ENCODE data around the gene RELT.

DNA sequence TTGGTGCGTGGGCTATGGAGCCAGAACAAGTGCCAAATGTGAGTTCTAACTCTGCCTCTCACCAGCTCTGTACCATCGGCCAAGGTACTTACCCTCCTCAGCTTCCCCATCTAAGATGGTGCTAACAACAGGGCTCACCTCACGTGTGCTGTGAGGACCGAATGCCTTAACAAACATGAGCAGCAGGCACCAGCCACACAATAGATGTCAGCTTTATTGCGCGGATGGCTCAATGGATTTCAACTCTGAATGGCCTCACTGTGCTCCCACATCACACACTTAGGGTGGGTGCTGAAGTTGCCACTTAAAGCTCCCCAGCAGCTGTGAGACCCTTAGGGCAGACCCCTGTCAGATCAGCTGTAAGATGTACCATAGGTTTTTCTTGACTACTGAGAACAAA, 24.1 kb downstream of the RELT start:
- TF ChIP-seq, protein P1, sequence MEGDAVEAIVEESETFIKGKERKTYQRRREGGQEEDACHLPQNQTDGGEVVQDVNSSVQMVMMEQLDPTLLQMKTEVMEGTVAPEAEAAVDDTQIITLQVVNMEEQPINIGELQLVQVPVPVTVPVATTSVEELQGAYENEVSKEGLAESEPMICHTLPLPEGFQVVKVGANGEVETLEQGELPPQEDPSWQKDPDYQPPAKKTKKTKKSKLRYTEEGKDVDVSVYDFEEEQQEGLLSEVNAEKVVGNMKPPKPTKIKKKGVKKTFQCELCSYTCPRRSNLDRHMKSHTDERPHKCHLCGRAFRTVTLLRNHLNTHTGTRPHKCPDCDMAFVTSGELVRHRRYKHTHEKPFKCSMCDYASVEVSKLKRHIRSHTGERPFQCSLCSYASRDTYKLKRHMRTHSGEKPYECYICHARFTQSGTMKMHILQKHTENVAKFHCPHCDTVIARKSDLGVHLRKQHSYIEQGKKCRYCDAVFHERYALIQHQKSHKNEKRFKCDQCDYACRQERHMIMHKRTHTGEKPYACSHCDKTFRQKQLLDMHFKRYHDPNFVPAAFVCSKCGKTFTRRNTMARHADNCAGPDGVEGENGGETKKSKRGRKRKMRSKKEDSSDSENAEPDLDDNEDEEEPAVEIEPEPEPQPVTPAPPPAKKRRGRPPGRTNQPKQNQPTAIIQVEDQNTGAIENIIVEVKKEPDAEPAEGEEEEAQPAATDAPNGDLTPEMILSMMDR (IDR thresholded peaks at IDR 0.05) = no peak
- TF ChIP-seq POLR2A (IDR thresholded peaks at IDR 0.05) = no peak
- TF ChIP-seq EP300 (IDR thresholded peaks at IDR 0.05) = no peak
- TF ChIP-seq POLR2AphosphoS5 (IDR thresholded peaks at IDR 0.05) = no peak
